NCI-H1436 (cell line): Measurements from ENCODE around the gene FKTN.

ENCODE experiments used
- DNase-seq: peaks from one replicate; lab custom pipeline; 2025; lab: John Stamatoyannopoulos, UW

The FKTN gene

GRCh38 chr9:105633411-105633810 lies 75.5 kb downstream of the FKTN start:
- DNase-seq, result no peak

- DNase-seq, result no peak
These were observed 78.4 kb downstream of the FKTN start for GRCh38 chr9:105636331-105636730.

GRCh38 chr9:105637787-105638395 lies 80.0 kb downstream of the FKTN start:
- DNase-seq, result no peak

DNA sequence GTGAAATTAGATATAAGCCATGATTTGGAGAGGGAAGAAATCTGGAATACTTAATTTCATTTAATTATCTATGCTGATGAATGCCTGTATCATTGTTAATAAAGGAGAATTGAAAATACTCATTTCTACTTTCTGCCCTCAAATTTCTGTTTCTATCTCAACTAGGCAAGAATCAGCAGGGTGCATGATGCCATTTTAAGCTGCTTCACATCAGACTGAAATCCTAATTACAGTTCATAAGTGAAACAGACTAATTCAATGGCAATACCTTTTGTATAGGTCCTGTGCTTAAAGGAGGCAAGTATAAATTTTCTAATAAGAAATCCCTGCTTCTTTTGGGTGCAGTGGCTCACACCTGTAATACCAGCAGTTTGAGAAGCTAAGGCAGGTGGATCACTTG lies 82.0 kb downstream of the FKTN start:
- no peak for DNase-seq

- no peak for DNase-seq
These were observed 85.9 kb downstream of the FKTN start for GRCh38 chr9:105643795-105644194.

- no peak for DNase-seq
These were observed 89.1 kb downstream of the FKTN start for GRCh38 chr9:105646879-105647594.

DNA sequence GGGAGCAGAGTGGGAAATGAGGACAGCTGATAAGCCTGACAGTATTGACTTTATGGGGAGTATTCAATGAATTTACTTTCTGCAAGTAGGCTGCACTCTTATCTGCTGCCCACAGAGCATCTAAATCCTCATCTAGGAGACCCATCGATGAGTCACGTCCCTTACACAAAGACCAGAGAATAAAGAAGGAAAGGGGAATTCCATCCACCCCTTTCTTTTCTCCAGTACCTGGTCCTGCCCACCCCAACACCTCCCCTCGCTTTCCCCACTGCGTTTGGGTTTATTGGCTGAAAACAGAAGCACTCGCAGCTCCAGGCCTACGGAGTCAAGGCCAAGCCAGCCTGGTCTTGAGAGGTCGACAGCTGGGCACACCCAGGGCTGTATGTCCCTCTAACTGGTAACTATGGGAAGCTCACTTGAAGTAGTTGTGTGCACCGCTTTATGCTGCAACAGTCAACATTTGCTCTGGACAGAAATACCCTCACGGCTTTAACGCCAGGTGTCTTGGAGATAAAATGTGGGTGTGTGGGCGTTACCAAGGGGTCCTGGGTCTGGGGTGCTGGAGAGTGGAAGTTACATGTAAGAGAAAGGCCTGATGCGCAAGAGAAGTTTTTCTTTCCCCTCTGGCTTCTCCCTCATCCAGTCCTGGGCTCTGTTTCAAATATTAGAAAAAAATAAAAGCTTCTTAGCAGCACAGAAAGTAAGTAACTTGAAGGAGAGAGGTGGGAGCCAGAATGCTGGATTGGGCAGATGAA lies 89.8 kb downstream of the FKTN start:
- DNase-seq, result peak; percentile 77

DNA sequence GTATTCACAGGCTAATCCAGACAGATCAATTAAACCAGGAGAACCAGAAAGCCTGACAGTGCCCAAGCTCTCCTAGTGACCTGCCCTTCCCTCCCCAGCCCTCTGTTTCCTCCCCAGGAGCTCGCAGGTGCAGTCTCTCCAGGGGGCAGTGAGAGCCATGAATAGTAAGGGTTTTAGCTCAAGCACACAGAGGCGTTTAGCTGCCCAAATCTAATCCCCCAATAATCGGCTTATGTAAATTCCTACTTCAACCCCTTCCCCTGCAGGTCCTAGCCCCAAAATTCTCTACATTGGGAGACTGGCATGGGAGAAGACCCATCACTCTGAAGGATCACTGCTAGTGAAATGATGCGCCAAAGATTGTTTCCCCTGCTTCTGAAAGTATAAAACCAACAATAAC lies 93.9 kb downstream of the FKTN start:
- no peak for DNase-seq

- peak; percentile 26 for DNase-seq
These were observed 98.4 kb downstream of the FKTN start for GRCh38 chr9:105656131-105656921.

GRCh38 chr9:105658351-105658750 lies 100.4 kb downstream of the FKTN start:
- DNase-seq, result no peak

DNA sequence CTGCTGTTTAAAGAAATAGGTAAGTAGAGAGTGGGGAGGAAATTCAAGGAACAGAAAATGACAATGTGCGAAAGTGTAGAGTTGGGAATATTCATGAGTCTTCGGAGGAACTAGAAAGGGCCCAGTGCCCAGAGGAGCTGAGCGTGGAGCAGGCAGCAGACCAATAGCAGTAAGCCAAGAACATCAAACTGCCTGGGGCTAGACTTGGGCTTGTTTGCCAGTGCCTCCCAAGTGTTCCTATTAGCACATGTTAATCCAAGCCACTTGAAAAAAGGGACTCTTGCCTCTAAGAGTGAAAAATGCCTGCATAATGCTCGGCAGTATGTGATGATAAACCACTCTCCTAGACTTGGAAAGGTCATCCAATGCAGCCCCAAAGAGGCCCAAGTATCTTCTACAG lies 103.1 kb downstream of the FKTN start:
- DNase-seq, result no peak

DNA sequence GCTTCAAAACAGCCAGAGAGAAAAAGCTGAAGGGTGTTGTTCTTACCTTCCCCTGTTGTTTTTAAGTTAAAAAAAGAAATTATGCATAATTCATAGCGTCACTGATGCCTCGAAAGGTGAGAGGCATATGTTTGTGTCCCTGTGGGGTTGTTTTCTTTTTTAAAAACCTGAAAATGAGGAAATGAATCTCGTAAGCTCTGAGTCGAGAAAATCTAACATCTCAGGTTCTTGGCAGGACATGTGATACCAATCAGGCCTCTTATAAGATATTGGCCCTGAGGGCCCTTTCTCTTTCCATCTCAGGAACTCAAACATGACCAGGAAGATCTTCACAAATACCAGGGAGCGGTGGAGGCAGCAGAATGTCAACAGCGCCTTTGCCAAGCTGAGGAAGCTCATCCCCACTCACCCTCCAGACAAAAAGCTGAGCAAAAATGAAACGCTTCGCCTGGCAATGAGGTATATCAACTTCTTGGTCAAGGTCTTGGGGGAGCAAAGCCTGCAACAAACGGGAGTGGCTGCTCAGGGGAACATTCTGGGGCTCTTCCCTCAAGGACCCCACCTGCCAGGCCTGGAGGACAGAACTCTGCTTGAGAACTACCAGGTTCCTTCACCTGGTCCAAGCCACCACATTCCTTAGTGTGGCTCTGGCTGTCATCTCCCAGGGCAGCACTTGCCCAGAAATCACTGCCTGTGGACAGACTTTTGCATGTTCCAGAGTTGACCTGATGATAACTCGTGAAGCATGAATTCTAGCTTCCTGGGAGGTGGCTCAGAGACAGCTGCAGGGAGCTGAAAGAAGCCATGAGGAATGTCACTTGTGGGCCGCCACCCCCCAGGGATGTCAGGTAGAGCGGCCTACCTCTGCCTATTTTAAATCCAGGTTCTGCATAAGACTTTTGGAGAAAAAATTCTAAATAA lies 104.5 kb downstream of the FKTN start, which contains the start of gene TAL2:
TSS of gene TAL2 (plus strand) at position 274 of the 921 bp plus-strand sequence. CDS start at position 314, 40 bp downstream.
- DNase-seq, result no peak

GRCh38 chr9:105663914-105664313 lies 106.0 kb downstream of the FKTN start:
- DNase-seq, result no peak

GRCh38 chr9:105667867-105668266 lies 109.9 kb downstream of the FKTN start:
- DNase-seq, result no peak

- DNase-seq, result no peak
These were observed 112.4 kb downstream of the FKTN start for GRCh38 chr9:105670315-105670714.

DNA sequence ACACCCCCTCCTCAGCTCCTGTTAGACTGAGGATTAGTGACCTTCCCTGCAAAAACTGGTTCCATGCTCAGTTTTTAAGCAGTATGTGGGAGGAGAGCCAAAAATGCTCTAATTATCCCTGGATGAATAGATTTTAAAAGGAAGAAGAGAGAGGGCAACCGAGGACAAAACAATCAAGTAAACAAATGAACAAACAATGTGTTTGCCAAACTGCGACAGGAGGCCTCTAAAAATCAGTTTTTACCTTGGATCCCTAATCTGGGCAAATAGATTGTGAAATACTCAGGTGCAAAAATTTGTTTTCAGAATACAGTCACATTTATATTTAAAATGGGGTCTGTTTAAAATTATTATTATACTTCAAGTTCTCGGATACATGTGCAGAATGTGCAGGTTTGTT lies 112.8 kb downstream of the FKTN start:
- no peak for DNase-seq

GRCh38 chr9:105672711-105673234 lies 114.8 kb downstream of the FKTN start:
- no peak for DNase-seq

DNA sequence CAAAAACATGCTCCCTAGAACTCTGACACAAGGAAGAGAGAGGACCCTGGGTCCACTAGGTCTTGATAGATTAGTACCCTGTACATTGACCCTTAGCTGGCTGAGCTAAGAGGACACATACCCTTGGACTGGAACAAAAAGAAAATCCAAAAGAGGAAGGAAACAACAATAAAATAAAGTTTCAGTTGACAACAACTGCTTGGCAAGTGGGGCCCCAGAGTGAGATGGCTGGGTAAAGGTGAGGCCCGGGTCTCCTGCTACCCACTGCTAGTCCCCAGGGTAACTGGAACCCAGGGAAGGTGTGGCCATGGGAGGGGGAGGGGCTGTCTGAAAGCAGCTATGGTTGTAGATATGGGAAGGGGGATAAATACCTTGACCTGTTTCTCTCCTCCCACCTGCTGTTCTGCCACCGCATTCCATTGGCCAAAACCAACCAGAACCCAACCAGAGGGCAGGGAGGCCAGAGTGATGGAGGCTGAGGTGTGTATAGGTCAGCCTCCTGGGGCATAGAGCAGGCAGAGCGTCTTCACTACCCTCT lies 116.0 kb downstream of the FKTN start:
- no peak for DNase-seq

GRCh38 chr9:105676351-105676923 lies 118.5 kb downstream of the FKTN start:
- DNase-seq, result no peak

DNA sequence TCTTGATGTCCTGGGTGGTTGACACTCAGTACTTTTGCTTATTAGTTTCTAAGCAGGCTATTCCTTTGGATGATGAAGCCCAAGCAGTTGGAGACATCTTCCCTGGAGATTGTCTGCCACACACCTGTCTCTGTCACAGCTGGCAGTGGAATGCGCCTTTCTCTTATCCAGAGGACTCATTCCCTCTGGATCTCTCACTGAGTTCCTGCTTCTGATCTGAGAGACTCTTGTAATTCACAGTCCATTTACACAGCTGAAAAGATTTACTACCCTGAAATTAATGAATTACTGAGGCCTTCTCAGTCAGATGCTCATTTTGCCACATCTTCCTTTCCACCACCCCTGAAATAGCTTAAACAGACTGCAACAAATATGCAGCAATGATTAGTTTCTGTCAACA lies 120.2 kb downstream of the FKTN start:
- DNase-seq, result no peak
